NCI-H1694 treated with DMSO at 0.1 percent for 48 hours (cell line): ENCODE data around the gene S100A4.
"Not testable (repeated sequence)": the region's sequence is repeated elsewhere in the genome, so short reads cannot be mapped to it uniquely, and the experiment has no call there.

ENCODE experiments used
- DNase-seq: peaks from one replicate; lab custom pipeline; 2025; lab: John Stamatoyannopoulos, UW

The S100A4 gene

GRCh38 chr1:153545067-153546055 lies at the start of gene S100A4:
TSS of gene S100A4 (minus strand) at chr1:153545806. CDS start at chr1:153544794, 1,012 bp downstream.
- DNase-seq: peak; percentile 97

GRCh38 chr1:153592748-153593147 lies 47.1 kb upstream of the S100A4 start:
- DNase-seq: no peak

GRCh38 chr1:153588482-153588881 lies 42.9 kb upstream of the S100A4 start:
- DNase-seq: no peak

GRCh38 chr1:153588033-153588432 lies 42.4 kb upstream of the S100A4 start:
- DNase-seq: not testable (repeated sequence)

- DNase-seq: no peak
Observed at GRCh38 chr1:153587314-153587713, 41.7 kb upstream of the S100A4 start.

- no peak for DNase-seq
Observed at GRCh38 chr1:153586347-153586746, 40.7 kb upstream of the S100A4 start.

GRCh38 chr1:153585006-153585405 lies 39.4 kb upstream of the S100A4 start:
- no peak for DNase-seq

- DNase-seq: no peak
Observed at GRCh38 chr1:153583976-153584375, 38.4 kb upstream of the S100A4 start.

- not testable (repeated sequence) for DNase-seq
Observed at GRCh38 chr1:153583514-153583913, 37.9 kb upstream of the S100A4 start.

- not testable (repeated sequence) for DNase-seq
Observed at GRCh38 chr1:153582836-153583235, 37.2 kb upstream of the S100A4 start.

GRCh38 chr1:153578936-153579335 lies 33.3 kb upstream of the S100A4 start:
- DNase-seq: no peak

GRCh38 chr1:153578490-153578889 lies 32.9 kb upstream of the S100A4 start:
- no peak for DNase-seq

GRCh38 chr1:153577624-153578051 lies 32.0 kb upstream of the S100A4 start:
- no peak for DNase-seq

- no peak for DNase-seq
Observed at GRCh38 chr1:153577138-153577537, 31.5 kb upstream of the S100A4 start.

- not testable (repeated sequence) for DNase-seq
Observed at GRCh38 chr1:153575497-153575896, 29.9 kb upstream of the S100A4 start.

GRCh38 chr1:153575081-153575491 lies 29.5 kb upstream of the S100A4 start:
- DNase-seq: not testable (repeated sequence)

- DNase-seq: no peak
Observed at GRCh38 chr1:153573351-153573750, 27.7 kb upstream of the S100A4 start.

GRCh38 chr1:153572569-153573015 lies 27.0 kb upstream of the S100A4 start:
- DNase-seq: peak; percentile 74

GRCh38 chr1:153571706-153572105 lies 26.1 kb upstream of the S100A4 start:
- DNase-seq: no peak

- DNase-seq: no peak
Observed at GRCh38 chr1:153570874-153571273, 25.3 kb upstream of the S100A4 start.

- DNase-seq: no peak
Observed at GRCh38 chr1:153569465-153569864, 23.9 kb upstream of the S100A4 start.

GRCh38 chr1:153568367-153569099 lies 22.9 kb upstream of the S100A4 start:
- DNase-seq: peak; percentile 94
